Occipital lobe (tissue), 2 donors: ENCODE measurements around the gene TRERF1. TPM values are rescaled to one million over a fixed set of nuclear protein-coding genes. Genes with fewer than 3 reads are reported as not detected.
"Not testable (repeated sequence)": the region's sequence is repeated elsewhere in the genome, so short reads cannot be mapped to it uniquely, and the experiment has no call there.

Experiments used
- DNase-seq: peaks from one replicate; lab custom pipeline; 2025; lab: John Stamatoyannopoulos, UW
- total RNA-seq: library from RNA; depleted of rRNA; stranded (reverse); fragments of >200 nt; gene quantifications from one replicate; pipeline ENCODE4 v1.2.3, GENCODE V29; 2014

The TRERF1 gene, protein sequence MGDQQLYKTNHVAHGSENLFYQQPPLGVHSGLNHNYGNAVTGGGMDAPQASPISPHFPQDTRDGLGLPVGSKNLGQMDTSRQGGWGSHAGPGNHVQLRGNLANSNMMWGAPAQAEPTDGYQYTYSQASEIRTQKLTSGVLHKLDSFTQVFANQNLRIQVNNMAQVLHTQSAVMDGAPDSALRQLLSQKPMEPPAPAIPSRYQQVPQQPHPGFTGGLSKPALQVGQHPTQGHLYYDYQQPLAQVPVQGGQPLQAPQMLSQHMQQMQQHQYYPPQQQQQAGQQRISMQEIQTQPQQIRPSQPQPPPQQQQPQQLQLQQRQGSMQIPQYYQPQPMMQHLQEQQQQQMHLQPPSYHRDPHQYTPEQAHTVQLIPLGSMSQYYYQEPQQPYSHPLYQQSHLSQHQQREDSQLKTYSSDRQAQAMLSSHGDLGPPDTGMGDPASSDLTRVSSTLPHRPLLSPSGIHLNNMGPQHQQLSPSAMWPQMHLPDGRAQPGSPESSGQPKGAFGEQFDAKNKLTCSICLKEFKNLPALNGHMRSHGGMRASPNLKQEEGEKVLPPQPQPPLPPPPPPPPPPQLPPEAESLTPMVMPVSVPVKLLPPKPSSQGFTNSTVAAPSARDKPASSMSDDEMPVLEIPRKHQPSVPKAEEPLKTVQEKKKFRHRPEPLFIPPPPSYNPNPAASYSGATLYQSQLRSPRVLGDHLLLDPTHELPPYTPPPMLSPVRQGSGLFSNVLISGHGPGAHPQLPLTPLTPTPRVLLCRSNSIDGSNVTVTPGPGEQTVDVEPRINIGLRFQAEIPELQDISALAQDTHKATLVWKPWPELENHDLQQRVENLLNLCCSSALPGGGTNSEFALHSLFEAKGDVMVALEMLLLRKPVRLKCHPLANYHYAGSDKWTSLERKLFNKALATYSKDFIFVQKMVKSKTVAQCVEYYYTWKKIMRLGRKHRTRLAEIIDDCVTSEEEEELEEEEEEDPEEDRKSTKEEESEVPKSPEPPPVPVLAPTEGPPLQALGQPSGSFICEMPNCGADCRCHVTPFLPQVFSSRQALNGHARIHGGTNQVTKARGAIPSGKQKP (N-terminal part only)
- 3.7 TPM for total RNA-seq

DNA sequence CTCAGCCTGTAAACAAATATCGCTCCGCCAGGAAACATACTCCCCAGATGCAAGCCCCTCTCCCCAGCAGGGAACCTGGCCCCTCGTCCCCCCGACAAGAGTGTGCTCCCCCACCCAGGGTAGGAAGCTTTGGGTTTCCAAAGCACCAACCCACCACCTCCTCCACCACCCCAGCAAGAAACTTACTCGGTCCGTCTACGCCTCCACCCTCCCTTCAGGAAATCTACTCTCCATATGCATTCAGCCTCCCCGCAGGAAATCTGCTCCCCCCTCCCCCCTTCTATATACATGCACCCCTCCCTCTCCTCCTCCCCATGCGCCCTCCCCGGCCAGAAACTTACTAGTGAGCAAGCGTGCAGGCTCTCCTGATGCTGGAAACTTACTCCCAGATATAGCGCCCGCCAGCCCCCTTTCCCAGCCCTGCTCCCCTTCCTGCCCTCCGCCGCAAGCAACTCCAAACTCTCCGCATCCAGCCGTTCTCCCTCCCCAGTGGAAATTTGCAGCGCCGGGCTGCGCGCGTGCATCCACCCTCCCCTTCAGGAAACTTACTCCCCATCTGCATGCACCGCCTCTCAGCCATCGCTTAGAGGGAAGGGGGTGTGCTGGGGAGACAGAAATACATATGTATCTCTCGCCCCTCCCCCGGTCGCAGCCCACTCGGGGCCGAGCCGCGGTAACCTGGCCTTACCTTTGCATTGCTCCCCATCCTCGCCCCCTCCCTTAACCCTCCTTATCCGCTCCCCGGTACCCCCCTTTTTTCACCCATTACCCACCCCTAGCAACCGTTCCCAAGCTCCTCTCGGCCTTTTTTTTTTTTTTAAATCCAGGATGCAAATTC, at the start of gene TRERF1:
TSS of gene TRERF1 (minus strand) at position 594 of the 838 bp plus-strand sequence. CDS start 182,336 bp downstream, outside the sequence.
- DNase-seq: peak; percentile 60

DNA sequence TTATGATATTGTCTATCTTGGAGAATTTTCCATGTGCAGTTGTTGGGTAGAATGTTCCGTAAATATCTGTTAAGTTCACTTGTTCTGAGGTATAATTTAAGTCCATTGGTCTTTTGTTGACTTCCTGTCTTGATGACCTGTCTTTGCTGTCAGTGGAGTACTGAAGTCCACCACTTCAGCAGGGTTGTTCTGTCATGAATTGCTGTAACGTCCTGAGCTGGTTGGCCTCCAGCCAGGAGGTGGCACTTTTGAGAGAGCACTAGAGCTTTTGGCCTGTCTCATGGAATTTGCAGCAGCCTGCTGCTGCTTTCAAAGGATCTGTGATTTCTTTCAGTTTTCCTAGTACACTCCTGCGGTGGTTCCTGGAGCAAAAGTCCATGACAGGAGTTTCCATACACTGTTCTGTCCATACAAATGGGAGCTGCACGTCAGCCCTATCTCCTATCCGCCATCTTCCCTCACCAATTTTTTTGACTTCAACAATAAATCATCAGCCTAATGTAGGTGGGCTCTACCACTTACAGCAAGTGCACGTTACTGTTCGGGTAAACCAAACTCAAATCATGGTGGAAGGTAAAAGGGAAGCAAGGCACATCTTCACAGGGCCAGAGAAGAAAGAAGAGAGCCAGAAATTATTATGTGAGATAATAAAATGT, 46.9 kb upstream of the TRERF1 start:
- DNase-seq: no peak

DNA sequence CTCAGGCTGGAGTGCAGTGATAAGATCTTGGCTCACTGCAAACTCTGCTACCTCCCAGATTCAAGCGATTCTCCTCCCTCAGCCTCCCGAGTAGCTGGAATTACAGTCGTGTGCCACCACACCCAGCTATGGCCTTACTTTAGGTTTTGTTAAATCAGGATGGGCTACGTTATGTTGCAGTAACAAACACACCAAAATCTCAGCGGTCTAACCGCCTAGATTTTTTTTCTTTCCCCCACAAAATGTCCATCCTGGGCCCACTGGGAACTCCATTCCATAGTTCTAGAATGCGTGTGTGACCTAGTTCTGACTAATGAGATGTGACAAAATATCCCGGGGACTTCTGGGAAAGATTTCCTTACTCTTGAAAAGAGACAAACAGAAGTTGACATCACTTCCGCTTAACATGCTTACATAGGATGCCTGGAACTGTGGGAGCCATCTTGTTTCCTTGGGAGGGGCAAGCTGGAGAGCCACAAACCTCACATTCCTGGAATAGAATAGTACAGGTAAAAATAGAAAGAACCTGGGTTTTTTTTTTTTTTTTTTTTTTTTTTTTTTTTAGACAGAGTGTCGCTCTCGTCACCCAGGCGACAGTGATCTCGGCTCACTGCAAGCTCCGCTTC, 42.3 kb upstream of the TRERF1 start:
- DNase-seq: no peak

DNA sequence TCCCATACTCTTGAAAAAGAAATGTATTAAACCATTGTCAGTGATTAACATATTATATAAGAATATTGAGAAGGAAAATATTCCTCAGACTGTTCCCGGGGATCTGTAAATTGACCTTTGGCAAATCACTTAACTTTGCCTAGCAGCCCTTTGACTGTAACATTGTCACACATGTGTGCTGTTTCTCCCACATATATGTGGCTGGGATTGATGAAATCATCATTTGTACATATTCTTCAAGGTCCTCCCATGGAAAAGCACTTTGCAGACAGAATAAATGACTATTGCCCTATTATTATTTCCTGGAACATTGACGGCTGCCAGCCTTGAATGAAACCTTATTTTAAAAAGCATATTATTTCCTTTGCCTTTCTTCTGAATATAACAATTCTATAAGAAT, 36.4 kb upstream of the TRERF1 start:
- no peak for DNase-seq

DNA sequence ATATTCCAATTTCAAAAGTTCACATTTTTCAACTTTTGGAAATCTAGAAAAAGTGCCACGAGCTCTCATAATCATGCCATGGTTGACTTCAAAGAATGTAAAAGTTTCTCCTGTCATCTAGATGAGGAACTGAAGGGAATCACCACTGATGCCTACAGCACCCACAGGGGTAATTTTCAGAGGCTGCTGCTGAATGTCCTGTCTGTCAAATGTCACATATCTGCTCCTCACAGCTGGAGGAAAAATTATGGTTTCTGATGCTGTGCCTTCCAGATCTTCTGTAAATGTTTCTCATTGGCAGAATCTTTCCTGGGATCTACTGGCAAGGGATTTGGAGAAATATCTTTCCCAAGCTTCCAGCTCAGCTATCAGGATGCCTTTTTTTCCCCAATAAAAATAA, 32.5 kb upstream of the TRERF1 start:
- no peak for DNase-seq

DNA sequence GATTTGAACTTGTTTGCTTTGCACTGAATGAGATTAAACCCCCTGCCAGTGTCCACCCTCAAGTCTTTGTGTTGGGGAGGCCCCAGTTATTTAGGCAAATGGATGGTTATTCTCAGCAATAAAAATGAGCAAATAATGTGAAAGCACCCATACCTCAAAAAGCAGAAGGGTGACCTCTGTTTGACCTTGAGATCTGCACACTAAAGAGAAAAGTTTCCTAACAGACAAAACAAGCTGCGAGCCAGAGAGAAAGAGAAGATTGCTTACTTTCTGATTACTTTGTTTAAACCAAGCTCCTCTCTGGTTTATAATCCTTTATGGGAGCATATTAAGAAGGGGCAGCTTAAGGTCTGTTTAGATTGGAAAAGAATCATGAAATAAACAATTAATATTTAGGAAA, 30.4 kb upstream of the TRERF1 start:
- DNase-seq: no peak

DNA sequence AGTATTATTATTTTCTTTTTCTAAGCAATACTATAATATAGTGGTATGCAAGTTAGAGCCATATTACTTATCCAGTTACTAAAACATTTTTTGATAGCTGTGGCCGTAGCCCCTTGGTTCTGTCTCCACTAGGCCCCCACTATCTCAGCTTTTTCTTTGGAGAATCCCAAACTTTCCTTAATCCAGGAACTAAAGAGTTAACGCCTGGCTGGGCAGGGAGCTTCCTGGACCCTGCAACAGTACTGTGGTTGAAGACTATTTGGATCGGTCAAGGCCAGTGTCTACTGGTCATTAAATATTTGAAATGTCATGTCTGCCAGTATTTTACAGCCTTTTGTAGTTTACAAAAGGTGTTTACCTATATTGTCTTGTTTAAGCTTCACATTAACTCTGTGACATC, 20.0 kb upstream of the TRERF1 start:
- DNase-seq: no peak

DNA sequence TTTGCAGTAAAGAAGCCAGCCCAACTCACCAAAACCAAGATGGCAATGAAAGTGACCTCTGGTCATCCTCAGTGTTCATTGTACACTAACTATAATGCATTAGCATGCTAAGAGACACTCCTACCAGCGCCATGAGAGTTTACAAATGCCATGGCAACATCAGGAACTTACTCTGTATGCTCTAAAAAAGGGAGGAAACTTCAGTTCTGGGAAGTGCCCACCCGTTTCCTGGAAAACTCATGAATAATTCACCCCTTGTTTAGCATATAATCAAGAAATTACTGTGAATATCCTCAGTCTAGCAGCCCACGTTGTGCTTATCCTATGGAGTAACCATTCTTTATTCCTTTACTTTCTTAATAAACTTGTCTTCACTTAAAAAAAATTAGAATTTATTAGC, 19.4 kb upstream of the TRERF1 start:
- DNase-seq: no peak

DNA sequence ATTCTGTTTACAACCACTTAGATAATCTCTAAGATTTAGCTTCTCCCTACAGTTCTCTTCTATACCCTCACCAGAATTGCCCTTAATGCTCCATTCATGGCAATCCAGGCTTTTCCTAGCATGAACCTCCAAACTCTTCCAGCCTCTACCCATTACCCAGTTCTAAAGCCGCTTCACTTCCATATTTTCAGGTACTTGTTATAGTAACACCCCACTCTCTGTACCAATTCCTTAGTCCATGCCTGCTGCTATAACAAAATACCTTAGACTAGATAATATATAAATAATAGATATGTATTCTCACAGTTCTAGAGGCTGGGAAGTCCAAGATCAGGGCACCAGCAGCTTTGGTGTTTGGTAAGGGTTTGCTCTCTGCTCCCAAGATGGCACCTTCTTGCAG, 16.5 kb upstream of the TRERF1 start:
- DNase-seq: no peak

DNA sequence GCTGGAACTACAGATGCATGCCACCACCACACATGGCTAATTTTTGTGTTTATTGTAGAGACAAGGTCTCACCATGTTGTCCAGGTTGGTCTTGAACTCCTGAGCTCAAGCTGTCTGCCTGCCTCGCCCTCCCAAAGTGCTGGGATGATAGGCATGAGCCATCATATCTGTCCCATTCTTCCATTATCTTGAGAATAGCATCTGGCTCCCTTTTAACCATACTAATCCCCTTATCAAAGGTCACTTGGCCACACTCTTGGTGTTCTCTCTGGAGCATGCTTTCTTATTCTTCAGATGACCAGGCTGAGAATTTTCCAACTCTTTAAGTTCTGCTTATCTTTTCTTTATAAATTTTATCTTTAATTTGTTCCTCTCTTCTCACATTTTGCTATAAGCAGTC, 15.9 kb upstream of the TRERF1 start:
- DNase-seq: no peak

DNA sequence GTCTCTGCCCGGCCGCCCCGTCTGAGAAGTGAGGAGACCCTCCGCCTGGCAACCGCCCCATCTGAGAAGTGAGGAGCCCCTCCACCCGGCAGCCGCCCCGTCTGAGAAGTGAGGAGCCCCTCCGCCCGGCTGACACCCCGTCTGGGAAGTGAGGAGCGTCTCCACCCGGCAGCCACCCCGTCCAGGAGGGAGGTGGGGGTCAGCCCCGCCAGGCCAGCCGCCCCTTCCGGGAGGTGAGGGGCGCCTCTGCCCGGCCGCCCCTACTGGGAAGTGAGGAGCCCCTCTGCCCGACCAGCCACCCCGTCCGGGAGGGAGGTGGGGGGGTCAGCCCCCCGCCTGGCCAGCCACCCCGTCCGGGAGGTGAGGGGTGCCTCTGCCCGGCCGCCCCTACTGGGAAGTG, 14.7 kb upstream of the TRERF1 start:
- not testable (repeated sequence) for DNase-seq

DNA sequence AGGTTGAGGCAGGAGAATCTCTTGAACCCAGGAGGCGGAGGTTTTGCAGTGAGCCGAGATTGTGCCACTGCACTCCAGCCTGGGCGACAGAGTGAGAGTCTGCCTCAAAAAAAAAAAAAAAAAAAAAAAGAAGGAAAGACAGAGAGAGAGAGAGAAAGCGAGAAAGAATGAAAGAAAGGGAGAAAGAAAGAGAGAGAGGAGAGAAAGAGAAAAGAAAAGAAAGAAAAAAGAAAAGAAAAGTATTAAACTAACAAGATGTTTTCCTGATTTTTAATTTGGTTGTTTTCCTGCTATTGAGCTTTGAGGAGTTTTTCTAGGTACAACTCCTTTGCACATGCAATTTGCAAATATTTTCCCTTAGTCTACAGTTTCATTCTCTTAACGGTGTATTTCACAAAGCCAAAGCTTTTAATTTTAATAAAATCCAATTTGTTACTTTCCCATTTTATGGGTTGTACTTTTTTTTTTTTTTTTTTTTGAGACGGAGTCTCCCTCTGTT, 10.8 kb upstream of the TRERF1 start:
- DNase-seq: no peak

DNA sequence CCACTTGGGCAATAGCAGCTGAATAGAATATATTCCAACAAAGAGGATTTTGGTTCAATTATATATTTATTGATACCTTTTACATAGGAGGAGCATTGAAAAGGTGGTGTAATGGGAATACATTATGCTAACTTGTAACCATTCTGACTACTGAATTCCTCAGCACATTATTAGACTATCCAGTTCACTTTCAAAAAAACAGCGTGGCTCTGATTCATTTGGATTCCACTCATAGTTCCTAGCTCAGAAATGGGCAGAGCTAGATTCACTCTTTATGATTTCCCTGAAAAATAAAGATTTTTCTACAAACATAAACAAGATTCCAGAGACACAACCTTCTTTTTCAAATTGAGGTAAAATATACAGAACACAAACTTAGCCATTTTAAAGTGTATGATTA, 9.2 kb upstream of the TRERF1 start:
- no peak for DNase-seq

DNA sequence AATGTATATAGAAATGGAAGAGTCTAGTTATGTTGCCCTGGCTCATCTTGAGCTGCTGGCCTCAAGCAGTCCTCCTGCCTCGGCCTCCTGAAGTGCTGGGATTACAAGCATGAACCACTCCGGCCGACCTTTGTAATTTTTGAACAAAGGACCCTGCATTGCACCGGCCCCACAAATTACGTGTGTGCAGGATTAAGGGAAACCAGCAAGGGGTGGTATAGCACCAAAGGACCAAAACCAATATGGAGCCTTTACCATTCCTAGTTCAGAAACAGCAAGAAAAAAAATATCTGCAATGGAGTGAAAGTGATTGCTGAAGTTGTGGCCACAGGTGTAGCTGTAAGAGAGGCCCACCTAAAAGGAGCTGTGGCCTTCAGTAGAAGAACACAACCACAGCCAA, 8.2 kb upstream of the TRERF1 start:
- DNase-seq: no peak

DNA sequence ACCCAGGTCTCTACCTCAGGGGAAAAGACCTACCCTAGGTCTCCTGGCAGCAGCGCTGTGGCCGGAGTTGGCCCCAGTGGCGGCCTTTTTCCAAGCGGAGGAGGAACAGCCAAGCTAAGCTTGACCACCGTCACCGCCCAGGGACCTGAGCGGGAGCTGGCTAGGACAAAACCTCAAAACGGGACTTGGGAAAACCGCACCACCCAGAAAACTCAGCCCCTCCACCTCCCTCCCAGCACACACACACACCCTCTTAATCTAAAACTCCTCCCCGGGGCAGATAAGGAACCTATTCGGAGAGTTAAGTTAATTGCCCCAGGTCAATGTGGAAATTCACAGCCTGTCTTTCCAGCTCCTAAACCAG, 2.7 kb upstream of the TRERF1 start:
- no peak for DNase-seq

DNA sequence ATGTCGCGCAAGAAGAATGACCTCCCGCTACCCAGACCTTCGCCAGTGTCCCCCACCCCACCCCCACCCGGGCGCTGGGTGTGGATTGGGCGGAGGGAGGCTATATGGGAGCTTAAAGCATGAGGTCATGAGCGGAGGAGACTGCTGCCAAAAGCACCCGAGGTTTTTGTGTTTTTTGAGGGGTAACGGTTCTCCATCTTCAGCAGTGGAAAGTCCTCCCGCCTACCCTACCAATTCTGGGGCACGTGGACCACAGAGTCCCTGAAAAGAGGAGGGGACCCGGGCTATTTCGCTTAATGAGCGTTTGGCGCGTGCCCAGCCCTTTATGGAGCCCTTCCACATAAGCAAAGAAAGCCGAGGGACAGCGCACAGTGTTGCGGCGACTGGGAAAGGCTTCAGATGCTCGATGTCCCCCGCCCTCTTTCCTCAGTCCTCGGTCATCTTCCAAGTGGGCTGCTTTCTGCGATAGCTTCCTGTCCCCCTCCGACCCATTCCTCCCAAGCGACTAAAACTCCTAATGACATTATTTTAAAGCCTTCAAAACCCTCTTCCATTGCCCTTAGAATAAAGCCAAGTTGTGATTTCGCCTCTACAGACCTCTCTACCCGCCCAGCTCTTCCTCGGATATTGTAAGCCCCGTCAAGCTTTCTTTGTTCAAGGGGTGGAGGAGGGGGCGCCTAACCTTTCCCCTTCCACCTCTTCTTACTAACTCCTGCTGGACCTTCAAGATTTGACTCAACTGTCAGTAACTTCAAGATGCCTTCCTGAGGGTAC, 2.1 kb upstream of the TRERF1 start:
- DNase-seq: no peak

DNA sequence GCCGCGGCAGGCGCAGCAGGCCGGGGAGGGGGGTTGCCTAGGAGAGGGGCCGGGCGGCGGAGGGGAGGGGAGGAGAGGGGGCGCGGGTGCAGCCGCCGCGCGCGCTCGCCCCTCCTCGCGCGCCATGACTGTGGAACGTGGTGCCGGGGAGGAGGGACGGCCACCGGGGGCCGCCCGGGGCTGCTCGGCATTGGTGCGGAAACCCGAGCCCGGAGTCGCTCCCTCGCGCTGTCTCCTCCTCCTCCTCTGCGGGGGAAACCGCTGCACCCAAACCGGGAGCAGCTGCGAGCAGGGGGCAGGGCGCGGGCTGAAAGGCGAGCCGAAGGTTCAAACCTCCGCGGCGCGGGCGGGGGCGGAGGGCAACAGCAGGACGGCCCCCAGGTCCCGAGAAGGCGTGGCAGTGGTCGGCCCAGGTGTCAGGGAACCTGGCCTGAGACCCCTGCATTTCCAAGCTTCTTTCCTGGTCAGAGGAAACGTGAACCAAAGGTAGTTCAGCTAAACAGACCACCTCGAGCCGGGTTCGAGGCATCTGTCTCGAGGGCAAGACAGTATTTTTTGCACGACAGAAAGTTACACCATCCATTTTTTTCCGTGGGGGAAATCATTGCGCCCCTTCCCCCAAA, 1.4 kb upstream of the TRERF1 start:
- DNase-seq: peak; percentile 72

DNA sequence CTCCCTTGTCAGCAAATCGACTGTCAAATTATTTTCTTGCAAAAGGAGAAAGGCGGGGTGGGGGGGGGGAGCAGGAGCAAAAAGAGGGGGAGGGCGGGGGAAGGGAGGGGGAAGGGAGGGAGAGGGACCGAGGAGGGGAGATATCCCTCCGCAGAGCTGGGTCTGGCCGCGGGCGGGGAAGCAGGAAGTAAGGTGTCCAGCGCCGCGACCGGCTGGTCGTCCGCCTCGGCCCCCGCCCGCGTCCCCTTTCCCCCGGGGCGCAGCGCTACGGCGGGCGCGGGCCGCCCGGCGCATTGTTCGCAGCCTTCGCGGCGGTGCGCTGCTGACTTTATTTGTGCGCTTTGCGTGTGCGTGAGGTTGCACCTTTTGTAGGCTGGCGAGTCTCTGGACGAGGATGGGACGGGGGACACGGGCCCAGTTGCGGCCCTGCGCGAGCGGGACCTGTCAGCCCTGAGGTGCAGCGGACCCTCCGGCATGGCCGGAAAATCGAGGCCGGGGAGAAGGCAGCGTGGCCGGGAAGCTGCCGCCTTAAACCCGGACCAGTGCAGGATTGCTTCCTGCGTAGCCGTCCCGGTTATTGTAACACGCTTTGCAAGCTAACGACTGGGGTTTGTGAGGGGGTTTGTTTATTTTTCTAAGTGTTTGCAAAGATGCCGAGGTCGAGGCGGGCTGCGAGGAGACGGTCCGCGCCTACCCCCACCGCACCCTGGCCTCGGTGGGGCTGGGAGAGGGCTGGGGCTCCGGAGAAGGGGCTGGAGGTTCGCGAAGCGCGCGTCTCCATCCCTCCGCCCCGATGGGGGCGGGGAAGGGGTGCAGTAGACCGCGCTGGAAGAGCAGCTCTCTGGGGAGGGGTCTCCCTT, 675 bp upstream of the TRERF1 start:
- DNase-seq: peak; percentile 77
